AG20443 (cell line): ENCODE data around the gene UBAP2.
"Not testable (repeated sequence)": the region's sequence is repeated elsewhere in the genome, so short reads cannot be mapped to it uniquely, and the experiment has no call there.

Experiments
- DNase-seq: peaks from one replicate; pipeline ENCODE4 v3.0.0; 2012; ENCODE audit warnings: low spot score, mixed read lengths

Gene UBAP2

GRCh38 chr9:34049630-34050384 lies 1.1 kb upstream of the UBAP2 start:
- no peak for DNase-seq

GRCh38 chr9:34047864-34048726 lies 592 bp downstream of the UBAP2 start:
- peak; percentile 44 for DNase-seq

GRCh38 chr9:34046784-34047379 lies 1.8 kb downstream of the UBAP2 start:
- no peak for DNase-seq

- no peak for DNase-seq
These were observed 2.8 kb downstream of the UBAP2 start for GRCh38 chr9:34045903-34046302.

GRCh38 chr9:34042074-34042473 lies 6.6 kb downstream of the UBAP2 start:
- not testable (repeated sequence) for DNase-seq

GRCh38 chr9:34038851-34039250 lies 9.8 kb downstream of the UBAP2 start:
- DNase-seq, result not testable (repeated sequence)

GRCh38 chr9:34037626-34038025 lies 11.1 kb downstream of the UBAP2 start:
- DNase-seq, result no peak

GRCh38 chr9:34036625-34037024 lies 12.1 kb downstream of the UBAP2 start:
- DNase-seq, result no peak

GRCh38 chr9:34035656-34036055 lies 13.0 kb downstream of the UBAP2 start:
- no peak for DNase-seq

GRCh38 chr9:34034698-34035065 lies 14.0 kb downstream of the UBAP2 start:
- no peak for DNase-seq

- no peak for DNase-seq
These were observed 16.1 kb downstream of the UBAP2 start for GRCh38 chr9:34032631-34033030.

GRCh38 chr9:34027845-34028574 lies 20.7 kb downstream of the UBAP2 start:
- DNase-seq, result no peak

GRCh38 chr9:34025811-34026210 lies 22.9 kb downstream of the UBAP2 start:
- DNase-seq, result no peak

GRCh38 chr9:34025062-34025461 lies 23.6 kb downstream of the UBAP2 start:
- DNase-seq, result no peak

GRCh38 chr9:34024476-34024875 lies 24.2 kb downstream of the UBAP2 start:
- not testable (repeated sequence) for DNase-seq

GRCh38 chr9:34016149-34016548 lies 32.5 kb downstream of the UBAP2 start:
- DNase-seq, result no peak

- no peak for DNase-seq
These were observed 37.7 kb downstream of the UBAP2 start for GRCh38 chr9:34010979-34011378.

- DNase-seq, result no peak
These were observed 46.7 kb downstream of the UBAP2 start for GRCh38 chr9:34001951-34002350.

GRCh38 chr9:34001298-34001697 lies 47.4 kb downstream of the UBAP2 start:
- DNase-seq, result no peak

GRCh38 chr9:33995449-33995848 lies 53.2 kb downstream of the UBAP2 start:
- no peak for DNase-seq

- DNase-seq, result no peak
These were observed 55.6 kb downstream of the UBAP2 start for GRCh38 chr9:33993104-33993503.

GRCh38 chr9:33992632-33993031 lies 56.1 kb downstream of the UBAP2 start:
- DNase-seq, result no peak
